NOMO-1 treated with DMSO at 0.1 percent for 48 hours (cell line): ENCODE results near the gene USP22.
"Not testable (repeated sequence)": the region's sequence is repeated elsewhere in the genome, so short reads cannot be mapped to it uniquely, and the experiment has no call there.

ENCODE experiments used
- DNase-seq: peaks from one replicate; lab custom pipeline; 2025; ENCODE audit not compliant: unreplicated experiment; lab: John Stamatoyannopoulos, UW

USP22 gene

DNA sequence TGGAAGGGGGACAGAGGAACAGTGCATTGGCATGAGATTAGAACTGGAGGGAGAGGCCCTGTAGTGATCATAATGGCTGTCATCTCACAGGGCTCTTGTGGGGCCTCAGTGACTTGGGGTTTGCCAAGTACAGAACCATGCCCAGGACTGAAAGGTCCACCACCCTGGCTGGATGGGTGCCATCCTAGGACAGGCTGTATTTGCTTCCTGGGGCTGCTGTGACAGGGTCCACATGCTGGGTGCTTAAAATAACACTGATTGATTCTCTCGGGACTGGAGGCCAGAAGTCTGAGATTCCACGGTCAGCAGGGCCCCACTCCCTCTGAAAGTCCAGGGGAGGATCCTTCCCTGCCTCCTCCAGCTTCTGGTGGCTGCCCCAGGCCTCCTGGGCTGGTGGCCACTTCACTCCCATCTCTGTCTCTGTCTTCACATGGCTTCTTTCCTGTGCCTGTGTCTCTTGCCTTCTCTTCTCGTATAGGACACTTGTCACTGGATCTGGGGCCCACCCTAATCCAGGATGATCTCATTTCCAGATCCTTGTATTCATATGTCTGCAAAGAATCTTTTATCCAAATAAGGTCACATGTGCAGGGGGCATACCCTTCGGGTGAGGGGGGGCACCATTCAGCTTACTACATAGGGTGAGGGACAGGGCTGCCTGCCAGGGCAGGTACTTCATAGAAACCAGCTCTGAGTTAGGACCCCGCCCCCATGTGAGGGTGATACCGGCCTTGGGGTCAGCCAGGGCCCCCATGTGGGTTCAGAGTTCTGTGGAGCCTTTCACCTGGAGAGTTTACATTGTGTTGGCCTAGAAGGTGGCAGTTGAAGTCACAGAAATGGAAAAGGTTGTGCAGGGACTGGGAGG is 52.6 kb downstream of the USP22 start:
- DNase-seq, result no peak

DNA sequence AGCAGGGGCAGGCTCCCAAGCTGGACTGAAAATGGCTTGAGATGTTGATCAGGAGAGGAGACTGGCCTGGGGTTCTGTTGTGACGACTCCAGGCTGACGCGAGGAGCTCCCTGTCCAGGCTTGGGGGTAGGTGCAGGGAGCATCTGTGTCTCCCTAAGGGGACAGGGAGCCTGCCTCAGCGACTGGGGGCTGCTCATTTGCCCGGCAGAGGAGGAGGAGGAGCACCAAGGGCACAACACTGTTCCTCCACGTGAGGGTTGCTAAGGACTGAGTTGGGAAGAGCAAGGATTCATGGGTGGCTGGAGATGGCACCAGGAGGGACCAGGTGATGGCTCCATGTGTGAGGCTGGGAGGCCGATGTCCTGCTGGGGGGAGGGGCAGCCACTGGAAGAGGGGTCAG is 53.3 kb downstream of the USP22 start:
- DNase-seq, result no peak

DNA sequence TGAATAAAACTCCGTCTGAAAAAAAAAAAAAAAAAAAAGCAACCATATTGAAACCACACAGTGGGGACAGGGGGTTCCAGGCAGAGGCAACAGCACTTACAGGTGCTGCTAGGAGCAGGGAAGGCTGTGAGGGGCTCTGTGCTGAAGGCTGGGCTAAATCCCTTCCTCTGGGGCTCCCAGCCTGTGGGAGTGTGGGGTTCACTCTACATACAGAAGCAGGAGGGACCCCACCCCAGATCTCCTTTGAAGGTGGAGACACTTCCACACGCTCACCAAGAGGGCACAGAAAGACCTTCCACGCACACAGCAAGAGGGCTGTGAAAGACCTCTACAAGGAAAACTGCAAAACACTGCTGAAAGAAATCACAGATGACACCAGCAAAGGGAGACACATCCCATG is 53.9 kb downstream of the USP22 start:
- DNase-seq, result no peak

DNA sequence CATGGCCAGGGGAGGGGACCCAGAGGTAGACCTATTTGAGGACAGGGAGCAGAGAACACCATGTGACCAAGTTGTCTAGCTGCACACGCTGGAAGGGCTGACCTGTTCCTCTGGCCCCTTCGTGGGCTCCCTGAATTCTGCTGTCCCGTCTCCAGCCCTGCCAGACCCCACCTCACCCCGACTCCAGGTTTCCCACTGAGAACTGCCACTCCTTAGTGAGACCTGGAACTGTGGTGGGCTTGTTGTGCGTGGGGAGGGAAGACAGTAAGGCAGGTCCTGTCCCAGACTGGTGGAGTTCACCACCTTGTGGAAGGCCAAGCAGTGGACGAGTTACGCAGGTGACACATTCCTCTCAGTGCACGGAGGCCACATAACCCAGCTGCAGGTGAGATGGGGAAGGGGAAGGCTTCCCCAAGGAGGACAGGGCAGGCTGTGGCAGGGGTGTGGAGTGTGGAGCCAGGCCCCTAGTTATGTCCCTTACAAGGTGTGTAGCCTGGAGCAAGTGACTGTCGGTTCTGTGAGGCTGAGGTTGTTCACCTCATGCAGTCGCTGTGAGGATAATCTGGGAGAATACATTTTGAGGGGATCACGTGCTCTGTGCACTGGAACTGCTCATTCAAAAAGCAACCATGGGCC is 54.7 kb downstream of the USP22 start:
- no peak for DNase-seq

DNA sequence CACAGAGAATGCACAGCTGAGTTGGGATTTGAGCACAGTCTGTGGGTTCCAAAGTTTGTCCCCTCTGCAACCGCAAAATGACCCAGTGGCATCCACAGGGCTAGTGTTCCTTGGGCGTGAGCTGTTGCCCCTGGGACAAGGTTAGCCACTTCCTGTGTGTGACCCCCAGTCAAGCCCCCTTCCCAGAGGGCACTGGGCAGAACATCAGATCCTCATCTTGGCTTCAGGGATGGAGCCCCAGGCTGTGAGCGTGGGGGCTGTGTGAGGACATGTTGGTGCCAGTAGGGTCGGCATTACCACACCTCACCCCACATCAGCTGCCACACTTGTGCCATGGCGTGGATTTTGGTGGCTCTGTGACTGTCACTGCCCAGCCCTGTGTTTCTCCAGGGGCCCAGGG is 55.3 kb downstream of the USP22 start:
- DNase-seq, result no peak

DNA sequence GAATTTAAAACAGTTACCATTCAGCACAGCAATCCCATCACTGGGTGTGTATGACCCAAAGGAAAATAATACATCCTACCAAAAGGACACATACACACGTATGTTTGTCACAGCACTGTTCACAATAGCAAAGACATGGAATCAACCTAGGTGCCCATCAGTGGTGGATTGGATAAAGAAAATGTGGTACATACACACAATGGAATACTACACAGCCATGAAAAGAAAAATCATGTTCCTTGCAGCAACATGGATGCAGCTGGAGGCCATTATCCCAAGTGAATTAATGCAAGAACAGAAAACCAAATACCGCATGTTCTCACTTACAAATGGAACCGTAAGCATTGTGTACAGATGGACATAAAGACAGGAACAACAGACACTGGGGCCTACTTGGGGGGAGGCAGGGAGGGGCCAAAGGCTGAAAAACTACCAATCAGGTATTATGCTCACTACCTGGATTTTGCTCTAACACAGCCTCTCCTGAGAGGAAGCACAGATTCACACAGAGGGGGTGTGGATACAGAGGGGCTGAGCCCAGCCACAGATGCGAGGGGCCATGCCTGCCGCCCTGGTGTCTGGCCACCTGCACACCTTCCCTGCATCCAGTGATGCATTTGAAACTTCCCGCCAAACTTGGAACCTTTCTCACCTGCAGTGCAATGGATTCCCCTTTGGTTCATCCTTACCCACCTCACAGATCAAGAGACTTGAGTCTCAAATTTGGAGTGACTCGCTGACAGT is 55.9 kb downstream of the USP22 start:
- DNase-seq, result no peak

DNA sequence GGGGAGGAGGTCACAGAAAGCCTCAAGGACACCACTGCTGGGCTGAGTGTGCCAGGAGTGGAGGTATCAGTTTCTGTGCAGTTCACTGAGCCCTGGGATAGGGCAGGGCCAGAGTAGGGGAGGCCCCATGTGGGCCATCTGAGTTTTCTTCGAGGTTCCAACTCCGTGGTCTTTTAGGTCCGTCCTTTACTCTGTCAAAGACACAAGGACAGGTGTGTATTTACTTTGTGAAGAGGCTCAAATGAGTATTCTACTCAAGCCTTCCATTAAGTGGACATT is 59.5 kb downstream of the USP22 start:
- DNase-seq, result no peak

DNA sequence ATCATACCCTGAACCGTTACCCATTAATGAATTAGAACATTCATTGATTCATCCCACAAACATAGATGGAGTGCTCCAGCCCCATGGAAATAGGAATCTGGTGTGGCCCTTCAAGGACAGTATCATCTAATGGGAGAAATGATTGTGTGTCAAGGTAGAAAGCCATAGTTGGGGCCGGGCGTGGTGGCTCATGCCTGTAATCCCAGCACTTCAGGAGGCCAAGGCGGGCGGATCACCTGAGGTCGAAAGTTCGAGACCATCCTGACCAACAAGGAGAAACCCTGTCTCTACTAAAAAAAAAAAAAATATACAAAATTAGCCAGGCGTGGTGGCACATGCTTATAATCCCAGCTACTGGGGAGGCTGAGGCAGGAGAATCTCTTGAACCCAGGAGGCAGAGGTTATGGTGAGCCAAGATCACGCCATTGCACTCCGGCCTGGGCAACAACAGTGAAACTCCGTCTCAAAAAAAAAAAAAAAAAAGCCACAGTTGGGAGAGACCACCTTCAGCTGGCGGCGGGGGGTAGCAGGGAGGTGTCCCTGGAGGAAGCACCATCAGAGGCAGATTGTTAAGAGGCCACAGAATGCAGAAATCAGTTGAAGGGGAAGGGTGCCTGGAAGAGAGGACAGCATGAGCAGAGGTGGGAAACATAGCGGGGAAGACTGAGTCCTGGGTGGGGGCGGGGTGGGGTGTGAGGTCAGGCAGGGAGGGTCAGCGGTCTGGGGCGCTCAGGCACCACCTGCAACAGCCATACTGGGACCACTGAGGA is 60.0 kb downstream of the USP22 start:
- DNase-seq, result no peak

DNA sequence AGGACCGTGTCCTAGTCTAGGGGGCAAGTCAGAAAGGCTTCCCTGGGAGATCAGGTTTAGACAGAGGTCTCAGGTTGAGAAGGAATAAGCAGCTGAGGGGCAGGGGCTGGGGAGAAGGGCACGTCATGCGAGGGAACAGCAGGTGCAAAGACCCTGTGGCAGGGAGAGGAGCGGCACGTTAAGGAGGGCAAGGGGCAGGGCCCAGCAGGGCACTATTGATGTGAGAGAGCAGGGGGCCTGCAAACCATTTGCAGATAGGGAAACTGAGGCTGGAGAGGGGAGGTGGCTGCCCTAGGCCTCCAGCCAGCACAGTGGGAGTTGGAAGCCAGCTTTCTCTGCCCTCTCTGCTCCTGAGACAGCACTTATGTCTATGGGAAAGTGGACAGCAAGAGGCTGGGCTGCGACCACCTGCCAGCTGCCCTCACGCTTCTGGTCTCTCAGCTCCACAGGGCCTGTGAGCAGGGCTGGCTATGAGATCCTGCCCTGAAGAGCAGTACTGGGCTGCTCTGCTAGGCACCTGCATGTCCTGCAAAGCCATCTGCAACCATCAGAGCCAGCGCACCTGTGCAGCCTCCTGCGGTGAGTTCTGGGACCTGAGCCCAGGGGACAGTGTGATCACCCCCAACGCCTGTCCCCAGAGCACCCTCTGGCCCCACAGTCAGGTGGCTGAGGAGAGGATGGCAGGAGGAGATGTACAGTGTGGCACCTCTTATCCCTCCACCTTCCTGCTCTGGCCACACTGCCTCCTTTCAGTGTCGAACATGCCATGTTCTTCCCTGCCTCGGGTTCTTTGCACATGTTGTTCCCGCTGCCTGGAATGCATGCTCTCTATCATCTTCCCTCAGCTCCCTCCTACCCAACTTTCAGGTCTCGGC is 61.5 kb downstream of the USP22 start:
- no peak for DNase-seq

DNA sequence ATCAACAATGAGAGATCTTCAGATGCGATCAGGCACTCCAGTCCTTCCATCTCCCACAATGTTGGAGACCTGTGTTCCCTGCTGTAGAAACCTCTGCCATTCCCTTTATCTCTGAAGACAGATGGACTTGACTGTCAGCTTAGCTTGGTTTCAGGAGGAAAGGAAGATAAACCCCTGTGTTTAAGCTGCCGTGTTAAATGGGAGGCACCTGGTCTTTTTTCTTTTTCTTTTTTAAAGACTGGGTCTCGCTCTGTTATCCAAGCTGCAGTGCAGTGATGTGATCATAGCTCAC is 63.1 kb downstream of the USP22 start:
- no peak for DNase-seq

DNA sequence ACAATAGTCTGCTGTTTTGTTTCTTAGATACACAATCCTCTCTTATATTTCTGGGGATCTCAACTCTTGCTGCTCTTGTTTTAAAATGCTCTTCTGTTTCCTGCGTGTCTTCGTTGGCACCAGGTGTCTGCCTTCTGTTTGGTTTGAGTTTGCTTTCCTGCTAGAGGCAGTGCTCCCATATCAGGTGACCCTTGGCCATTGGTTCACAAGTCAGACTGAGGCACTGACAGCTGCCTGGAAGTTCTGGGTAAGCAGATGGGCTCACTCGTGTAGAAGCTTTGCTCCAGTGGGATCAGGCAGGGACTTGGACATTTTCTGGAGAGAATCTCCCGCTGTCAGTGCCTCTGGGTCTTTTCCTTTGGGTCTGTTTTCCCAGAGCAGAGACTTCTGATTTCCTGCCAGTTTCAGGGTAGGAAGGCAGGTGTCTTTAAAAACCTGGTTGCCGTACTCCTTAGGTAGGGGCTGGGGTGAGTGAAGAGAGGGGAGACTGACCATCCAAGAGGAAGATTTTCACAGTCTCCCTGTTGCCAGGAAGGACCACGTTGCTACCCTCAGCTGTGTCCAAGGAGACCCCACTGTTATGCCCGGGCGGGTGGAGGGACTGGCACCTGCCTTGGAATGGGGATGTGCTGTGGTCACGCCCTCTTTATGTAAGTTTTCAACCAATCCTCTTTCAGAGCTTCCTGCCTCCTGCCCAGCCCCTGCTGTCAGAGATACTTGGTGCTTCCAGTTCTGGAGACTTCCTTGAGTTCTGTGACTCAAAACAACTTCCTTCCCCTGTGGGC is 63.6 kb downstream of the USP22 start:
- DNase-seq, result not testable (repeated sequence)

DNA sequence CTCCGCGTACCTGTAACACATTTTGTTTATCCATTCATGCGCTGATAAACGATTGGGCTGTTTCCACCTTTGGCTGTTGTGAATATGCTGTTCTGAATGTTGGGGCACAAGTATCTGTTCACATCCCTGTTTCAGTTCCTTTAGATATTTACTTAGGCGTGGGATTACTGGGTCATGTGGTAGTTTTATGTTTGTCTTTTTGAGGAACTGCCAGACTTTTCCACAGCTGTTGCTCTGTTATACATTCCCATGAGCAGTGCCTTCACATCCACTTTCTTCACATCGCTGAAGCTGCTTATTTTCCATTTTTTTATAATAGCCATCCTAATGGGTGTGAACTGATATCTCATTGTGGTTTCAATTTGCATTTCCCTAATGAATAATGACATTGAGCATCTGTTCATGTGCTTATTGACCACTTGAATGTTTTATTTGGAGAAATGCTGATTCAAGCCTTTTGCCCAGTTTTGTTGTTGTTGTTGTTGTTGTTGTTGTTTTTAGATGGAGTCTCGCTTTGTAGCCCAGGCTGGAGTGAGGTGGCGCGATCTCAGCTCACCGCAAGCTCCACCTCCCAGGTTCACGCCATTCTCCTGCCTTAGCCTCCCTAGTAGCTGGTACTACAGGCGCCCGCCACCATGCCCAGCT is 65.1 kb downstream of the USP22 start:
- peak; percentile 4 for DNase-seq

DNA sequence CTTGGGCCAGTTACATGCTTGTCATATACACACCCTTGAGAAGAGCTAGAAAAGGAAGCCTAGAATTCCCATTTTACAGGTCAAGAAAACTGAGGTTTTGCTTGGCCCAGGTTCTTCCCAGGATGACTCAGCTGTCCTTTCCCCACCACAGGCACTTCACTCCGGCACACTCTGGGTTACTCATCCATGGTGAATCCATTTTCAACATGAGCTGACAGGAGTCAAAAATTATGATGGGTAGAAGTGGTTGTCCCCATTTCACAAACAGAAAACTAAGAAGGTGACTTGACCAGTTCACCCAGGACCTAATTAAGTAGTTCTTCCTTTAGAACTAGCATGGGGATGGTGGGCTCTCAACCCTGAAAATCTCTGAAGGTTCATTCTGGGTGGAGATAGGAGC is 67.2 kb downstream of the USP22 start:
- no peak for DNase-seq

DNA sequence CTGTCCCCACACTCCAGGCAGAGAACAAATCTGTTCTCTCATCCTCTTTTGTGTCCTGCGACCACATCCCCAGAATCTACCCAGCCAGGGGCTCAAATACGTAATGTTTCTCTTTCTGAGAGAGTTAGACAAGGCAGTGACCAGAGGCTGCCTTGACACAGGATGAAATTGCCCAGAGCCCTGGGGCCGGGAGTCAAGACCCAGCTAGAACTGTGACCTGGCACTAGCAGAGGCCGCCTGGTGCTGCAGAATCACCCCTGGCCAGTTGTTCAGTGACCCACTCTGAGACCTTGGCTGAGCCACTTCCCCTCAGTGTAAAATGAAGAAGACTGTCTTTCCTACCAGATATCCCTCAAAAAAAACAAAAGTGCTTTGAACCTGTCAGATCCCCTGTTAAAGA is 72.5 kb downstream of the USP22 start:
- no peak for DNase-seq

DNA sequence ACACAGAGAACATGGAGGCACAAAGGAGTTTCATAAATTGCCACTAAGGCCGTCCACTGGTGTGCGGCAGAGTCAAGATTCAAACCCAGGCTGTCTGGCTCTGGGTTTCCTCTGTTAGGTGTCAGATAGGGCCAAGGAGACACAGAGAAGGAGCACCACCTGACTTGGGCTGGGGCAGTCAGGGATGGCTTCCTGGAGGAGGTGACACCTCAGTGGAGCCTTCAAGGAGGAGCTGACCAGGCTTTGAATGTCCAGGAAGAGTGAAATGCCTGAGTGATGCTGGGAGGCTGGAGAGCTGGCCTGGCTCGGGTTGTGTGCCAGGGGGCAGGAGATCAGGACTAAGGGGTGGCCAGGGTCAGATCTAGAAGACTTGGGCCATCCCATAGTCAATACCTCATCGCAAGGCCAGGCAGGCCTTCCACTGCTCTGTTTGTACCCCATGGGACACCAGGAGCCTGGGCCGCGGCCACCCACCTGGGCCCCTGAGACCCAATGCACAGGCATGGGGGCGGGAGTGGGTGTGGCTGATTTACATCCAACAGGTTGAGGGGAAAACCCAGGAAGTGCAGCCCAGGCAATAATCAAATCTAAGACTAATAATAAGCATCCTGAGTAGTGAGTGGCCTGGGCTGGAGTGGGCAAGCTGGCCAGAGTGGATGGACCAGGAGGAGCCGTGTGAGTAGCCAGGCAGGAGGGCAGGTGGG is 73.7 kb downstream of the USP22 start:
- no peak for DNase-seq

DNA sequence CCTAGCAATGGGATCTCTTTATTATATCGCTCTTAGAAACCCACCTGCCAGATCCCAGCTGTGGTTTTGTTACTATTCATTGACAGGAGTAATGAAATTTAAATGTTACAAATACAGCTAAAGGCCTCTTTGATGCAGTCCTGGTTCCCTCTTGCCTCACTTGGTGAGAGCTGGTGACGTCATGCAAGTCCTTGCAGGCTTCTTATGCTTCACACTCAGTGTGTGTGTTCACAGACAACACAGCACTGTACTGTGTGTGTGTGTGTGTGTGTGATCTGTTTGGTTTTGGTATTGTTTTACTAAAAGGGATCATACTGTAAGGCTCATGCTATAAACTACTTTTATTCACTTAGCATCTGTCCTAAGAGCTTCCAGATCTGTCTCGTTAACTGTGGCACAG is 75.0 kb downstream of the USP22 start:
- DNase-seq, result peak; percentile 3

DNA sequence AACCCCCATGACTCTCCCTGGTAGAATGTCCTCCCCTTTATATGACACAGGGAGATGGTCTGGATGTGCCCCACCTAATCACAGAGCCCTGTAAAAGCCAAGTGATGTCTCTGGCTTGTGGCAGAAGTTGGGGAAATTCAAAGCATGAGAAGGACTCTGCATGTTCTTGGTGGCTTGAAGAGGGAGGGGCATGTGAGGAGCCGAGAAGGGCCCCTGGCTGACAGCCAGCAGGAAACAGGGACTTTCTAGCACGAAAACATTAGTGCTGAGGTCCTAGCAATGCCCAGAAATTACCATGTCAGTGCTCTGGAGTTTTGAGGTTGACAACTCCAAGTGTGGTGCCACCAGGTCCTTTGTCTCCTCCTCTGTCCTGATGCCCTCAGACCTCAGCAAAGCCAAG is 75.9 kb downstream of the USP22 start:
- DNase-seq, result no peak

DNA sequence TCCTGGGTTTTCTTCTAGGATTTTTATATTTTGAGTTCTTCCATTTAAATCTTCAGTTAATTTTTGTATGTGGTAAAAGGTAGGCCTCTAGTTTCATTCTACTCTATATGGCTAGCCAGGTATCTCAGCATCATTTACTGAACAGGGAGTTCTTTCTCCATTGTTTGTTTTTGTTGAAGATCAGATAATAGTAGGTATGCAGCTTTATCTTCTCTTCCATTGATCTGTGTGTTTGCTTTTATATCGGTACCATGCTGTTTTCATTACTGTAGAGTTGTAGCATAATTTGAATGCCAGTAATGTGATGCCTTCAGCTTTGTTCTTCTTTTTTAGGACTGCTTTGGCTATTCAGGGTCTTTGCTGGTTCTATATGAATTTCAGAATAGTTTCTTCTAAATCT is 77.3 kb downstream of the USP22 start:
- no peak for DNase-seq

DNA sequence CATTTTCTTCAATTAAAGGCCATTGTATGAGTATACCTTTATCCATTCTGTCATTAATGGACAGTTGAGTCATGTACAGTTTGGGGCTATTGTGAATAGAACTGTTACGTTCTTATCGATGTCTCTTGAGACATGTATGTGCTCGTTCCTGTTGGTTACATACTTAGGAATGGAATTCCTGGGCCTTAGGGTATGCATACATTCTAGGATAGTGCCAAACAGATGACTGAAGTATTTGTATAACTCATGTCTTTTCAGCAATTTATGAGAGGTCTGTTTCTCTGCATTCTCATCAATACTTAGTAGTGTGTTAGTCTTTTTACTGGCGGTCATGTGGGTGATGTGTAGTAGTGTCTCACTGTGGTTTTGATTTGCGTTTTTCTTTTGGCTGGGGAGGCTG is 81.2 kb downstream of the USP22 start:
- DNase-seq, result no peak
